SW 1271 (cell line): Measurements from ENCODE around the gene SUSD4.
A peak's percentile ranks its signal among the peaks of the same experiment; 100 is the strongest.

Source experiments
- DNase-seq, 2 experiments: peaks; one replicate each; lab custom pipeline; 2025; lab: John Stamatoyannopoulos, UW

The SUSD4 gene

DNA sequence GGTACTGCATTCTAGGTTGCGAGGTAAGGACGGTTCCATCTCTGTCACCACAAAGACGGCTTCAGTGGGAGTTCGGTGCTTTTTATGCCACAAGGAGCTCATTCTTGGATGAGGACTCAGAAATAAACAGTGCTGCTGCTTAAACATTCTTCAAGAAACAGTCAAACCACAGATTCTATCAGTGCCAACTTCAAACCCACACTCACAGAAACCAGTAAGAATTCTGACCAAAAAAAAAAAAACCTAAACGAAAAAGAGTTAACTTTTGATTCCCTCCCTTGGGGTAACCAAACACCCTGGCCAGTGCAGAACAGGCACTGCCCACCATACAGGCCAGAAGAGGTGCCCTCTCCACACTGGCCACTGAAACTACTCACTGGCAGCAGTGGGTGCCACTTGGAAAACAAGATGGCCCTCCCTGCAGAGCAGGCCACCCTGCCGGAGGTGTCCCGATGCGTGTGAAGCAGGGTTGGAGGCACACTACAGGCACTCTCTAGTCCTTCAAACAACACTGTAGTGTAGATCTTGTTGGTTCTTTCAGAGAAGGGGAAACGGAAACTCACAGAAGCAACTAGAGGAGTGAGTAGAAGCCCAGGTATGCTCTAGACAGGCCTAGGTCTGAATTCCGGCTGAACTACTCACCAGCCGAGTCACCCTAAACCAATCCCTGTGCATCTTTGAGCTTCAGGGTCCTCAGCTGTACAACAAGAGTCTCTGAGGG is 133.7 kb downstream of the SUSD4 start:
- peak; percentile 12 to 25 for DNase-seq

DNA sequence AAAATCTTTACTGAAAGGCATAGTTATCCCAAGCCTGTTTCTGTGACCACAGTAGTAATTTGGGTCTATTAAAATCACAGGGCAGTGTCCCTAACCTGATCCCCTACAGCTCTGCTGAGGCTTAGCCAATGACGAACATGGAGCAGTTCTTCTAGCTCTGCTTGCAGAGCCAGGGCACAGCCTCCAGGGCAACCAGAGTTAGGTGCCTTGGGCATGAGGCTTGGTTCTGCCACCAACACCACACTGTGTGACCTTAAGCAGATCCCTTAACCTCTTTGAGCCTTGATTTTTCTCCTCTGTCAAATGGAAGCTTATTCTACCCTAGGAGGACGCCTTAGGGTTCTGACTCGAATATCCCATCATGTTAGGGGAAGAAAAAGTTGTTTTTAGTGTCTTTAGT is 134.2 kb downstream of the SUSD4 start:
- DNase-seq, result no peak

DNA sequence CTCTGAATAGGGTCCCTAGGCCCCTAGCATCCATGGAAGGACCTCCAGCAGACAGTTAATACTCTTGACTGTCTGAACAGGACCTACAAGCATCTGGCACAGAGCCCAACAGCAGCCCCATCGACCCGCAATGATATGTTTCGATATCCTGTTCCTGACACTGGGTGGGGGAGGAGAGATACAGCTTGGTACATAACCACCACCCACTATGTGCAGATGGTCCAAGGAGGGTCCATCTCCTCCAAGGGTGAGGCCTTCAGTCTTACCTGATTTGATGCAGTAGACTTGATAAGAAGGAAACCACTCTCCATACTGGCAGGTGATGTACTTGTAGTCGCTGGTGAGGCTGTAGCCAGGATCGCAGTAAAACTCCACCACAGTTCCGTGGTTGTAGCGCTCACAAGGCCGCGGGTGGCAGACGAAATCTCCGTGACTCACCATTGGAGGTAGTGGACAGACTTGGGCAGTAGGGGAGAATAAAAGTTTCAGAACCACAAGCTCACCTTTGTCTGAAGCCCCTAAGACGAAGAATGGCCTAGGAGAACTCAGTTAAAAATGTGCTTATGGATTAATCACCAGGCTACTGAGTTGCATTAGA is 134.9 kb downstream of the SUSD4 start:
- DNase-seq, result no peak

DNA sequence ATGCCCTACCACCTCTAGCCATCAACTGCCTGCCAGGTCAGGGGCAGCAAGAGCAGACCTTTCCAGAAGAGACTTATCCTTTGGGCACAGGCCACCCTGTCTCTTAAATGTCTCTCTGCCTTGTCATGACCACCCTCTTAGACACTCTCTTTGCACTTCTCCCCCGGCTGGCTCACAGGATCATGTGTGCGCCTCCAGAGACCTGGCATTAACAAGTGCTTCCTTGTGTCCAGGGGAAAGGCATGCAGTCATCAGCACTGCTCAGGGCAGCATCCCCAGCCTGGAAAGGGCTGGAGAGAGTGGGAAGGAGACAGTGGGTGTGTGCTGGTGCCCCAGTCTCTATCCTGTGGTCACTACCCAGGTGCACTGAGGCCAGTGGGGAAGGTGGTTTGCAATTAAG is 135.8 kb downstream of the SUSD4 start:
- no peak for DNase-seq

DNA sequence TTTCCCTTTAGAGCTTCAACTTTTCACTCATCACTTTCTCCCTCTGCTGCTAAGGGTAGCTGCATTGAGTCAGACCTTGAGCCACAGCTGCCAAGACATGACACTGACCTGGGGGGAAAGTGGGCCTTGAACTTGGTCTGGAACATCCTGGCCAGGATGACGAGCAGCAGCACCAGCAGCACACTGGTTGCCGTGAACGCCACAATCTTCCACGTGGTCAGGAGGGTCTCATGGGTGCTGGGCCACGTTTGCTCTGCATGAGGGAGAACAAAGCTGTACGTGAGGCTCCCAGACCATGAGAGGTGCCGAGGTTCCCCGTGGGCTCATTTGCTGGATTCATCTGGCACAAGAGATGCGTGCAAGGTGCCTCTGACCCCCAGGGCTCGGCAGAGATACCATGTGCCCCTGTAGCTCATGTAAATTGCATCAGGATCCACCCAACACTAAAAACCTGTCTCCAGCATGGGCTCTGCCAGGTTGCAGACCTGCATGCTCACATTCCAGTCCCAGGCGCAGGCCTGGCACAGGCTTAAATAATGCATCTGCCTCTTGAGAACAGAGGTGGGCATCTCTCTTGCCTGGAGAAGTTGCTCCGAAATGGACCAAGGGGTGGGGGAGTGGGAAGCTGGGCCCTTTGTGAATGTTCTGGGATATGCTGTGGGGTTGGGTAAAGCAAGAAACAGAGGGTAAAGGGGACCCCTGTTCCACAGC is 136.3 kb downstream of the SUSD4 start:
- no peak for DNase-seq

DNA sequence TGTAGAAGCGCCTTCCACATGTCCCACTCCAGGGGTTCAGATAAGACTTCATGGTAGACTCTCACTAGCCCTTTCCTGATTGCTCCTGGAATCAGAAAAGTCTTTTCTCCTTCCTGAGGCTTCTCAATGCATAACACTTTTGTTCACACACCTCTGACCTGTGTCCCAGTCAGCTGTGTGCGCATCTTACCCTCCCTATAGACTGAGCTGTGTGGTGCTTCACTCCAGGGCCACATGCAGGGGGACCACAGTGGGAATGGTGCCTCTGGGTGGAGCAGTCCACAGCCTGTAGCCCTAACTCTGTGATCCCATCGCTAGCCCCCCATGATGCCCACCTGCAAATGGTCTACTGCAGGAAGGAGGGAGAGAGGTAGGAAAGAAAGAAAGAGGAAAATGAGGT is 136.9 kb downstream of the SUSD4 start:
- DNase-seq, result no peak

GRCh38 chr1:223226271-223226670 is 137.7 kb downstream of the SUSD4 start:
- no peak for DNase-seq

DNA sequence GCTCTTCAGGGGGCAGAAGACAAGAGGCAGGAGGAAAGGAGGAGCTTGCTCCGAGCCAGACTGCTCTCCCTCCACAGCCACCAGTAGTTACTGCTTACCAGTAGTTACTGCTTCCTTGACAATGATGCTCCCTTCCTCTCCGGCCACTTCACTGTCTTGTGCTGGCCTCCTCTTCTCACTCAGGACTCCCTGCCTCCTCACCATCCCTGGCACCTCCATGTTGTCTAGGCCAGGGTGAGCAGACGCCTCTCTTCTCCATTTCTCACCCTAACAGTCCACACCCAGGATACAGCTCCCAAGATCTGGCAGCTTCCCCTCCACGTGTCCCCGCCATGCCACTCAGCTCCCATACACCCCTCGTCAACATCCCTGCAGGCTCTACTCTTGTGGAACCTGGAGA is 138.5 kb downstream of the SUSD4 start:
- DNase-seq, result no peak

- no peak for DNase-seq
Measured at GRCh38 chr1:223225061-223225460, 138.9 kb downstream of the SUSD4 start.

DNA sequence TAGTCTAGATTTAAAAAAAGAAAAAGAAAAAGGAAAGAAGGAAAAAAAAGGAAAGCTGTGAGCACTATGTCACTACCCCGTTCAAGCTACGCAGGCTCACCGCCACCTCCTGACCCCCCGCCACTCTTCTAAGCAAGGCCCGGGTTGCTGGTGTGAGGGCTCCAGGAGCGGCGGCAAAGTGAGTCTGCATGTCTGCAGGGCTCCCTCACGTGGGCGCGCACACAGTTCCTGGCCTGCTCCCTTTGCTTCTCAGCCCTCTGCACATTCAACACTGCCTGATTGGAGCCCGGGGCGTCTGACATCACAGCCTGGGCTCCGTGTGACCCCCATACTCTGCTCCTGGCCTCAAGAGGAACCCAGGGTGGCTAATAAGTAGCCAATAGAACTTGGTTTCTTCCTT is 139.5 kb downstream of the SUSD4 start:
- no peak for DNase-seq

DNA sequence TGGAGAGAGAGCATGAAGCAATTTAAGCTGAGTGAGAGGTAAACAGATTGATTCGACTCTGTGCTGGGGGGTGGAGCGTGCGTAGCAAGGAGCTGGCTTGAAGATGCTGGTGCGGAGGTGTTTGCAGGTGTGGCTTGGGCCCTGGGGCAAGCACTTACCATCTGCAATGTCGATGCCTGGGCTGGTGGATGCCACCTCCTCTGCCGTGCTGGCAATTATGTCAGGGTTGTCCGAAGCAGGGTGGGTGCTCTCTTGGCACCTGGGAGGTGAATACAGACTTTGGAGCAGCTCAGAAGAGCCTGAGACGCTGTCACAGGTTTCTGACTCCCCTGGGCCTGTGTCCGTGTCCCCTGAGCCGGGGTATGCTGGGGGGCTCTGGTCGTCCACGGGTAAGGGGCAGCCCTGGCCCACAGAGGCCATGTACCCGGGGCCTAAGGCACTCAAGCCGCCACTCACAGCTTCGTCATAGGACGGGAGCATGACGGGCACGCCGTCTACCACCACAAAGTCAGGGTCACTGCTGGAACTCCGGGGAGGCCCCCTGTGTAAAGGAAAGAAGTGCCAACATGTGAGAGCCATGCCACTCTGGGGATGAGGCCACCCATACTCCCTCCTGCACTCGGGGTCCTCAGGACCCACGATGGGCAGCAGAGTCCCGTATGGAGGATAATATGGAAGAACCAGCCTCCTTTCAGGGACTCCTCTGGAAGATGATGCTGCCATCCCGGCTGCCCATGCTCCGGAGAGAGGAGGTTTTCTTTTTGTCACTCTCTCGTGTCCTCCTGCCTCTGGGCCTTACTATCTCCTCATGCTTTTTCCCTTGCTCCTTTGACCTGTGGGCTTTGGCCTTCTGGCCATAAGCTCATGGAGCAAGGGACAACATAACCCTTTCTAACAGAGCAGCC is 140.6 kb downstream of the SUSD4 start:
- no peak for DNase-seq

- DNase-seq, result no peak
Measured at GRCh38 chr1:223222377-223222776, 141.6 kb downstream of the SUSD4 start.

GRCh38 chr1:223221686-223222085 is 142.3 kb downstream of the SUSD4 start:
- no peak for DNase-seq

DNA sequence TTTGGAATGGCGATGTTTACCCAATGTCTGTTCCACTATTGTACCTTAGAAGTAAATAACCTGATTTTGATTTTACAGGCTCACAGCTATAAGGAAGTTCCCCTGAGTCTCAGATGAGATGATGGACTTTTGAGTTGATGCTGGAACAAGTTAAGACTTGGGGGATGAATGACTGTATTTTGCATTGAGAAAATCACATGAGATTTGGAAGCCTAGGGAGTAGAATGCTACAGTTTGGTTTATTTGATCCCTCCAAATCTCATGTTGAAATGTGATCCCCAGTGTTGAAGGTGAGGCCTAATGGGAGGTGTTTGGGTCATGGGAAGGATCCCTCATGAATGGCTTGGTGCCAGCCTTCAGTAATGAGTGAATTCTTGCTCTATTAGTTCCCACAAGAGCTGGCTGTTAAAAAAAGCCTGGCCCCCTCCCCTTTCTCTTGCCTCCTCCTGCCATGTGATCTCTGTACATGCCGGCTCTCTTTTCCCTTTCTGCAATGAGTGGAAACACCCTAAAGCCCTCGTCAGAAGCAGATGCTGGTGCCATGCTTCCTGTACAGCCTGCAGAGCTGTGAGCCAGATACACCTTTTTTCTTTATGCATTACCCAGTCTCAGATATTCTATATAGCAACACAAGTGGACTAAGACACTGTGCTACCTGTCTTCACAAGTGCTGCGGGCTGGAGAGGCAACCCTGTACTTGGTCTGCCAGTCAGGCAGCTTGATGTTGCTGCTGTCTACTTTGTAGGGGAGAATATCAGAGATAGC is 143.9 kb downstream of the SUSD4 start:
- DNase-seq, result no peak

GRCh38 chr1:223219318-223219635 is 144.7 kb downstream of the SUSD4 start:
- no peak for DNase-seq

GRCh38 chr1:223217781-223218180 is 146.2 kb downstream of the SUSD4 start:
- DNase-seq, result no peak

- no peak for DNase-seq
Measured at GRCh38 chr1:223216531-223217205, 147.3 kb downstream of the SUSD4 start.

- DNase-seq, result no peak
Measured at GRCh38 chr1:223216074-223216473, 147.9 kb downstream of the SUSD4 start.

- DNase-seq, result no peak
Measured at GRCh38 chr1:223215026-223215425, 148.9 kb downstream of the SUSD4 start.

DNA sequence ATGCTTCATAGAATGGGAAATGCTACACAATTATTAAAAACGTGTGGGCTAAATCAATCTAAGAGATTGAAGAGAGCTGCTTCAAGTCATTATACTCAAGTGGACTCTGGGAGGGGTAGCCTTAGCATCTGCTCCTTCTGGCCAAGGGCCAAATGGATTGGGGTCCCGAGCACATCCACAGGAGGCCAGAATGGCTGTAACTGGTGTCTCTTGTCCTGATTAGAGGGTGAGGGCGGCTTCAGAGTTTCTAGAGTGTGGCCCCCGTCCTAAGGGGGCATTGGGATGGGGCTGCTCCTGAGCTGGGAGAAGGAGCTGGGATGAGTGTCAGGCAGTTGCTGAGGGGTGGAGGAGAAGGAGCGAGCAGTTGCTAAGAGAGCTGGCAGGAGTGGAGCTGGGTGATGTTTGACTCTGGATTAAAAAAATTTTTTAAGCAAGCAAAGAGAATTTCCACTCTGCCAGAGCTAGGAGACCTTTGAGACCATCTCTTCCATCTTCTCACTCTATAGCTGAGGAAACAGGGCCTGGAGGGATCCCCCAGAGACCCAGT is 149.6 kb downstream of the SUSD4 start:
- no peak for DNase-seq

DNA sequence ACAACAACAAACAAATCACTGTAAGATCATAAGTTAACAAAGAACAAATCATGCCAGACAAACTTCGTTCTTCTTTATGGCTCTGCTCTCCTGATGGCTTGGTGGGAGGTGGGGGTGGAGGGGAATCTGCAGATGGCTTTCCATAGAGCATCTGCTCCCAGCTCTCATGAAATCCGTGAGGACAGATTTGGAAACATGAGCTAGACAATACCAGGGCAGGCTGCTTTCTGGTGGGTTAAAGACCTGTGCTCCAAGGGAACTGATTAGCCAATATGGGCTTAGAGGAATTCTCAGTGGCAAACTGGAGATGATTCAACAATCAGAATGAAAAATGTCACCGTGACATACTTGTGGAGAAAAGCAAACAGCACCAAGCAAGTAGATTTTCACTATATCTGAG is 151.5 kb downstream of the SUSD4 start:
- DNase-seq, result no peak
